Neutrophil (primary cell): Measurements from ENCODE around the gene CPT1C.

Experiments
- H3K27ac ChIP-seq: fragments of 200-600 bp; sonication (generic); 2 replicates; pipeline ENCODE4 v1.5.1; 2016; ENCODE audit warnings: mild to moderate bottlenecking, moderate library complexity
- H3K27me3 ChIP-seq: fragments of 200-600 bp; sonication (generic); 2 replicates; pipeline ENCODE4 v1.6.0; 2016; ENCODE audit warnings: mild to moderate bottlenecking
- H3K36me3 ChIP-seq: fragments of 200-600 bp; sonication (generic); 2 replicates; pipeline ENCODE4 v1.5.1; 2017
- H3K4me1 ChIP-seq, 2 experiments: fragments of 200-600 bp in 1 of 2; sonication (generic) in 1 of 2; 1 replicate in 1 of 2; 2 replicates in 1 of 2; pipeline versions ENCODE4 v1.5.1 to v1.6.1; 2013 to 2016; ENCODE audit warnings: low read depth in 1 of 2, low read length in 1 of 2, mild to moderate bottlenecking in 1 of 2, moderate library complexity in 1 of 2; ENCODE audit not compliant: control insufficient read depth in 1 of 2, insufficient read depth in 1 of 2
- H3K4me3 ChIP-seq, 2 experiments: fragments of 200-600 bp in 1 of 2; sonication (generic) in 1 of 2; 1 replicate in 1 of 2; 2 replicates in 1 of 2; pipeline ENCODE4 v1.5.1; 2013 to 2016; ENCODE audit warnings: low read depth in 1 of 2, low read length in 1 of 2, mild to moderate bottlenecking in 1 of 2, moderate library complexity in 1 of 2
- H3K9me3 ChIP-seq: fragments of 200-600 bp; sonication (generic); 2 replicates; pipeline ENCODE4 v1.5.1; 2016
- CTCF ChIP-seq: fragments of 200-600 bp; sonication (generic); IDR thresholded peaks from 2 replicates; pipeline ENCODE4 v1.5.1; 2016; ENCODE audit warnings: antibody characterized with exemption

CPT1C gene

GRCh38 chr19:49739933-49740332 is 49.0 kb downstream of the CPT1C start:
- TF ChIP-seq CTCF: no peak
- no peaks in the 10 kb centered on the region for H3K9me3 ChIP-seq
- no peaks in the 10 kb centered on the region for H3K27me3 ChIP-seq
- H3K36me3 ChIP-seq: no peaks in the 10 kb centered on the region
- H3K4me1 ChIP-seq: peaks cover 0 to 6% of the 10 kb centered on the region in 2 experiments
- no peak overlapping the region for H3K4me3 ChIP-seq
- H3K27ac ChIP-seq: no peak overlapping the region

GRCh38 chr19:49741210-49741844 is 50.4 kb downstream of the CPT1C start:
- Histone ChIP-seq H3K27me3 (no peaks in the 10 kb centered on the region), H3K9me3 (no peaks in the 10 kb centered on the region), H3K27ac (no peak overlapping the region), H3K4me3 (no peak overlapping the region), H3K4me1 (peaks cover 0 to 6% of the 10 kb centered on the region in 2 experiments), H3K36me3 (no peaks in the 10 kb centered on the region)
- TF ChIP-seq CTCF: no peak

- no peaks in the 10 kb centered on the region for H3K9me3 ChIP-seq
- TF ChIP-seq CTCF: no peak
- H3K27me3 ChIP-seq: no peaks in the 10 kb centered on the region
- H3K27ac ChIP-seq: no peak overlapping the region
- peaks cover 0 to 6% of the 10 kb centered on the region in 2 experiments for H3K4me1 ChIP-seq
- H3K36me3 ChIP-seq: no peaks in the 10 kb centered on the region
- H3K4me3 ChIP-seq: no peak overlapping the region
Observed at GRCh38 chr19:49744946-49745381, 54.0 kb downstream of the CPT1C start.

GRCh38 chr19:49746206-49746958 is 55.5 kb downstream of the CPT1C start:
- H3K27ac ChIP-seq: no peak overlapping the region
- peaks cover 0 to 2% of the 10 kb centered on the region in 2 experiments for H3K4me1 ChIP-seq
- no peak for TF ChIP-seq CTCF
- H3K9me3 ChIP-seq: no peaks in the 10 kb centered on the region
- H3K27me3 ChIP-seq: no peaks in the 10 kb centered on the region
- H3K36me3 ChIP-seq: no peaks in the 10 kb centered on the region
- peak overlapping the region in 1 of 2 experiments; percentile 17 for H3K4me3 ChIP-seq

GRCh38 chr19:49749055-49749716 is 58.3 kb downstream of the CPT1C start:
- Histone ChIP-seq H3K4me1 (no peaks in the 10 kb centered on the region), H3K27me3 (no peaks in the 10 kb centered on the region), H3K9me3 (no peaks in the 10 kb centered on the region), H3K4me3 (no peak overlapping the region), H3K36me3 (no peaks in the 10 kb centered on the region), H3K27ac (no peak overlapping the region)
- no peak for TF ChIP-seq CTCF
